NB4 (cell line): ENCODE data around the gene CCDC127.

Source experiments
- CTCF ChIP-seq: IDR thresholded peaks from one replicate; pipeline ENCODE4 v1.5.1; 2012; ENCODE audit warnings: low read depth, low read length
- MAX ChIP-seq: IDR thresholded peaks from 2 replicates; pipeline ENCODE4 v1.6.1; 2011; ENCODE audit warnings: low read depth, low read length

GRCh38 chr5:201672-202071 is 16.3 kb downstream of the CCDC127 start:
- TF ChIP-seq CTCF (no peak), MAX (no peak)
